AG04450 (cell line): ENCODE data around the gene ZDBF2. TPM values are rescaled to one million over a fixed set of nuclear protein-coding genes. Genes with fewer than 3 reads are reported as not detected.

ENCODE experiments used
- CTCF ChIA-PET: fragments of 300-600, 350-600 bp; formaldehyde crosslinking; extraction: SDS; loops from one replicate; lab custom pipeline; 2022; ENCODE audit warnings: antibody characterized with exemption, inconsistent platforms; lab: Charles Lee
- POLR2A ChIA-PET: fragments of 350-600 bp; formaldehyde crosslinking; extraction: SDS; loops from one replicate; lab custom pipeline; 2021; ENCODE audit warnings: antibody characterized with exemption, inconsistent platforms; lab: Yijun Ruan, JAX
- DNase-seq: peaks from one replicate; pipeline ENCODE4 v3.0.0-alpha.2; 2011; ENCODE audit warnings: low read depth, low spot score
- H3K27ac ChIP-seq: one replicate; pipeline ENCODE4 v1.5.1; 2012; ENCODE audit warnings: low read depth, low read length, control low read depth
- H3K27me3 ChIP-seq: one replicate; pipeline ENCODE4 v1.6.0; 2012; ENCODE audit warnings: low read length; ENCODE audit not compliant: control insufficient read depth, insufficient read depth
- H3K4me3 ChIP-seq: 2 replicates; pipeline ENCODE4 v1.5.1; 2011; ENCODE audit warnings: mild to moderate bottlenecking, low read depth, low read length, control low read depth
- H3K9me3 ChIP-seq: 2 replicates; pipeline ENCODE4 v1.5.1; 2012; ENCODE audit warnings: low read length; ENCODE audit not compliant: control insufficient read depth, insufficient read depth
- CTCF ChIP-seq: IDR thresholded peaks from 2 replicates; pipeline ENCODE4 v1.5.1; 2011; ENCODE audit warnings: low read depth, low read length, control low read depth, inconsistent platforms
- polyA plus RNA-seq: library from polyadenylated mRNA; depleted of rRNA; stranded (reverse); fragments of >200 nt; gene quantifications from 2 replicates; pipeline ENCODE4 v1.2.3, GENCODE V29; 2011; rRNA removed
- small RNA-seq: library from RNA; depleted of rRNA; stranded (forward); fragments of <200 nt; gene quantifications from one replicate; pipeline ENCODE3, GENCODE V24; 2012; ENCODE audit warnings: low read depth; ENCODE audit not compliant: insufficient read length

Gene ZDBF2
- polyA plus RNA-seq, 1 experiment, result 8.1 TPM

GRCh38 chr2:206361407-206362045, 87.1 kb downstream of the ZDBF2 start:
- TF ChIP-seq CTCF, result no peak
- Histone ChIP-seq H3K27me3 (no peaks in the 10 kb centered on the region), H3K9me3 (no peaks in the 10 kb centered on the region), H3K27ac (no peak overlapping the region), H3K4me3 (no peak overlapping the region)
- ChIA-PET POLR2A (no interaction called here), CTCF (no interaction called here)
- DNase-seq, result no peak

Small RNAs within 50 kb of the gene (small RNA-seq; reads per million reads assigned to genes)
- gene HMGN1P6 (not detected), gene RN7SKP260 (not detected)

Other genes starting within 250 kb of the ZDBF2 start
- 3.4 and 3.9 TPM in 2 replicates for gene INO80D, start 188.5 kb upstream of the ZDBF2 start, polyA plus RNA-seq
- 105 and 129 TPM in 2 replicates for gene NDUFS1, start 115.2 kb upstream of the ZDBF2 start, polyA plus RNA-seq
- gene EEF1B2, start 114.8 kb upstream of the ZDBF2 start, polyA plus RNA-seq, result 891 and 1,211 TPM in 2 replicates
- gene ADAM23, start 168.9 kb downstream of the ZDBF2 start, polyA plus RNA-seq, result 6.6 and 7.1 TPM in 2 replicates